OCI-LY7 (cell line): Measurements from ENCODE around the gene CARS1. TPM values are rescaled to one million over a fixed set of nuclear protein-coding genes. Genes with fewer than 3 reads are reported as not detected.

ENCODE experiments used
- BruUV-seq: library from RNA; stranded (reverse); fragments of 400-500 nt; replicated peaks from 2 replicates; lab custom pipeline; 2021; lab: Mats Ljungman, UMichigan
- CTCF ChIA-PET: fragments of 300-600 bp; sonication (Branson Sonifier 250); formaldehyde crosslinking; loops from one replicate; lab custom pipeline; 2022; ENCODE audit warnings: antibody characterized with exemption; ENCODE audit not compliant: unreplicated experiment; lab: Charles Lee
- POLR2A ChIA-PET: fragments of 300-600 bp; sonication (Branson Sonifier 250); formaldehyde crosslinking; loops from one replicate; lab custom pipeline; 2022; ENCODE audit warnings: antibody characterized with exemption; lab: Charles Lee
- DNase-seq: peaks from one replicate; pipeline ENCODE4 v3.0.0-alpha.2; 2015; ENCODE audit warnings: low spot score
- H2AFZ ChIP-seq: fragments of 200-600 bp; sonication (generic), shearing (Covaris generic); 2 replicates; pipeline ENCODE4 v1.6.1; 2014; ENCODE audit warnings: mild to moderate bottlenecking, antibody characterized with exemption, low read length, moderate library complexity
- H3K27ac ChIP-seq: fragments of 200-600 bp; sonication (generic); 2 replicates; pipeline ENCODE4 v1.5.1; 2014; ENCODE audit warnings: mixed run types, low read depth, mild to moderate bottlenecking, moderate library complexity, low read length, inconsistent platforms; ENCODE audit not compliant: poor library complexity, severe bottlenecking
- H3K36me3 ChIP-seq: fragments of 200-600 bp; sonication (generic); 2 replicates; pipeline ENCODE4 v1.6.1; 2014; ENCODE audit warnings: mild to moderate bottlenecking, antibody characterized with exemption, low read length, moderate library complexity, mixed read lengths; ENCODE audit not compliant: insufficient read depth
- H3K4me1 ChIP-seq: fragments of 200-600 bp; sonication (generic); 2 replicates; pipeline ENCODE4 v1.5.1; 2014; ENCODE audit warnings: mild to moderate bottlenecking, low read length; ENCODE audit not compliant: insufficient read depth, poor library complexity, severe bottlenecking
- H3K4me2 ChIP-seq: fragments of 200-600 bp; sonication (generic); 2 replicates; pipeline ENCODE4 v1.6.1; 2014; ENCODE audit warnings: mild to moderate bottlenecking, low read length
- H3K4me3 ChIP-seq: fragments of 200-600 bp; sonication (generic); 2 replicates; pipeline ENCODE4 v1.5.1; 2014; ENCODE audit warnings: mild to moderate bottlenecking, low read depth, low read length; ENCODE audit not compliant: poor library complexity, severe bottlenecking
- H3K79me2 ChIP-seq: fragments of 200-600 bp; sonication (generic); 2 replicates; pipeline ENCODE4 v1.6.1; 2016; ENCODE audit warnings: low read depth, mild to moderate bottlenecking, low read length, moderate library complexity, mixed read lengths; ENCODE audit not compliant: insufficient read depth
- H3K9me2 ChIP-seq: fragments of 200-600 bp; sonication (generic); 2 replicates; pipeline ENCODE4 v1.6.1; 2016; ENCODE audit warnings: mild to moderate bottlenecking, low read length, mixed read lengths; ENCODE audit not compliant: insufficient read depth
- H3K9me3 ChIP-seq: fragments of 200-600 bp; sonication (generic); 2 replicates; pipeline ENCODE4 v1.6.1; 2014; ENCODE audit warnings: mild to moderate bottlenecking, mixed run types, low read length, mixed read lengths
- H4K20me1 ChIP-seq: fragments of 200-600 bp; sonication (generic); 2 replicates; pipeline ENCODE4 v1.6.1; 2014; ENCODE audit warnings: mild to moderate bottlenecking, antibody characterized with exemption, low read length, moderate library complexity, mixed read lengths; ENCODE audit not compliant: insufficient read depth
- CTCF ChIP-seq: fragments of 200-600 bp; sonication (generic); conservative IDR thresholded peaks from 2 replicates; pipeline ENCODE4 v1.5.1; 2014; ENCODE audit warnings: mild to moderate bottlenecking, antibody characterized with exemption, low read length, moderate library complexity, mixed read lengths
- EZH2phosphoT487 ChIP-seq: fragments of 200-600 bp; sonication (generic); IDR thresholded peaks from 2 replicates; pipeline ENCODE4 v1.6.1; 2018; ENCODE audit warnings: low read depth, borderline replicate concordance, mild to moderate bottlenecking, mixed run types, antibody characterized with exemption, low read length, moderate library complexity, mixed read lengths
- intact Hi-C: fragments of 100-400 bp; cut with micrococcal nuclease; formaldehyde crosslinking; loops from one replicate; pipeline ENCODE4 v1.10.0; 2022; ENCODE audit not compliant: unreplicated experiment
- total RNA-seq, 2 experiments: library from RNA; depleted of rRNA in 1 of 2; stranded (reverse); fragments of >200 nt in 1 of 2; shearing (Covaris generic) in 1 of 2; gene quantifications; 2 replicates each; pipeline ENCODE4 v1.2.3, GENCODE V29; 2014 to 2022

Gene CARS1
- total RNA-seq, 2 experiments from 2014 or later: 58.3 to 88.8 TPM

GRCh38 chr11:3088806-3089205 is 31.6 kb upstream of the CARS1 start:
- Histone ChIP-seq H3K4me2 (no peak overlapping the region), H3K4me3 (no peak overlapping the region), H3K4me1 (no peaks in the 10 kb centered on the region), H3K9me3 (no peaks in the 10 kb centered on the region), H2AFZ (no peak overlapping the region), H3K36me3 (no peaks in the 10 kb centered on the region), H3K9me2 (no peaks in the 10 kb centered on the region), H3K79me2 (no peaks in the 10 kb centered on the region), H3K27ac (no peak overlapping the region), H4K20me1 (no peaks in the 10 kb centered on the region)
- intact Hi-C loops: no loop called here
- CTCF ChIA-PET: interaction anchor here (0.6 kb wide), 1 partner anchor 43 kb away, joined by 3 read pairs; no protein-coding TSS in a partner anchor
- TF ChIP-seq EZH2phosphoT487: no peak
- TF ChIP-seq CTCF: no peak
- BruUV-seq: no TSS peak
- DNase-seq: no peak
- POLR2A ChIA-PET: no interaction called here

- intact Hi-C loops: no loop called here
- Histone ChIP-seq H3K9me3 (no peaks in the 10 kb centered on the region), H3K4me2 (no peak overlapping the region)
Observed at GRCh38 chr11:3087821-3088800, 30.9 kb upstream of the CARS1 start.

More at GRCh38 chr11:3087821-3088800, 30.9 kb upstream of the CARS1 start:
- ChIA-PET CTCF (no interaction called here), POLR2A (no interaction called here)
- no peaks in the 10 kb centered on the region for H3K79me2 ChIP-seq
- DNase-seq: no peak
- H3K4me3 ChIP-seq: no peak overlapping the region
- H3K27ac ChIP-seq: no peak overlapping the region
- H2AFZ ChIP-seq: no peak overlapping the region
- BruUV-seq: no TSS peak
- H4K20me1 ChIP-seq: no peaks in the 10 kb centered on the region
- no peaks in the 10 kb centered on the region for H3K9me2 ChIP-seq
- TF ChIP-seq CTCF (no peak), EZH2phosphoT487 (no peak)
- no peaks in the 10 kb centered on the region for H3K4me1 ChIP-seq
- no peaks in the 10 kb centered on the region for H3K36me3 ChIP-seq
